Vagina (tissue), 2 donors: ENCODE measurements around the gene WBP2.
A peak's percentile ranks its signal among the peaks of the same experiment; 100 is the strongest.
"Not testable (repeated sequence)": the region's sequence is repeated elsewhere in the genome, so short reads cannot be mapped to it uniquely, and the experiment has no call there.

Experiments used
- CTCF ChIP-seq, 3 experiments: fragments of 450-650 bp in 2 of 3; fragments of 200-600 bp in 1 of 3; sonication (generic) in 1 of 3; IDR thresholded peaks; one replicate each; pipeline ENCODE4 v1.5.1; 2017 to 2019; ENCODE audit warnings: antibody characterized with exemption in 3 of 3, mild to moderate bottlenecking in 2 of 3, moderate library complexity in 2 of 3
- POLR2AphosphoS5 ChIP-seq, 2 donors: sonication (generic); formaldehyde crosslinking; IDR thresholded peaks; one replicate each; pipeline ENCODE4 v1.9.0; 2017; ENCODE audit warnings: antibody characterized with exemption in 2 of 2, mild to moderate bottlenecking in 2 of 2, low read depth in 1 of 2; ENCODE audit not compliant: insufficient read depth in 1 of 2

GRCh38 chr17:75864887-75865286 lies 9.8 kb upstream of the WBP2 start:
- not testable (repeated sequence) for TF ChIP-seq CTCF (IDR thresholded peaks at IDR 0.05)
- TF ChIP-seq POLR2AphosphoS5 (IDR thresholded peaks at IDR 0.05; ENCODE audit: insufficient read depth in 1 of 2, low read depth in 1 of 2), result peak in 1 of 2 donors; percentile 1
